Gastroesophageal sphincter (tissue), 4 donors: ENCODE results near the gene RAX2. TPM values are rescaled to one million over a fixed set of nuclear protein-coding genes. Genes with fewer than 3 reads are reported as not detected.

Experiments
- ATAC-seq: fragments of 150-250 bp; one replicate; pipeline ENCODE4 v1.9.1; 2016; ENCODE audit warnings: mild to moderate bottlenecking, moderate library complexity
- H3K27ac ChIP-seq, 4 donors: fragments of 200-600 bp; sonication (generic) in 3 of 4; 1 replicate in 3 of 4; 2 replicates in 1 of 4; pipeline ENCODE4 v1.5.1; 2016 to 2019
- H3K27me3 ChIP-seq: fragments of 200-600 bp; sonication (generic); one replicate; pipeline ENCODE4 v1.5.1; 2019
- H3K36me3 ChIP-seq, 2 donors: fragments of 200-600 bp; sonication (generic); one replicate each; pipeline ENCODE4 v1.5.1; 2019; ENCODE audit warnings: control low read depth in 1 of 2
- H3K4me1 ChIP-seq, 3 donors: fragments of 200-600 bp; sonication (generic); 1 replicate in 2 of 3; 2 replicates in 1 of 3; pipeline ENCODE4 v1.5.1; 2016 to 2019; ENCODE audit warnings: control low read depth in 2 of 3
- H3K4me3 ChIP-seq, 2 donors: fragments of 200-600 bp; sonication (generic); one replicate each; pipeline ENCODE4 v1.5.1; 2019; ENCODE audit warnings: mild to moderate bottlenecking in 1 of 2, moderate library complexity in 1 of 2
- H3K9me3 ChIP-seq, 3 donors: fragments of 200-600 bp; sonication (generic); one replicate each; pipeline ENCODE4 v1.5.1; 2017 to 2019; ENCODE audit warnings: control low read depth in 2 of 3
- EP300 ChIP-seq: sonication (generic); formaldehyde crosslinking; IDR thresholded peaks from one replicate; pipeline ENCODE4 v1.6.1; 2017; ENCODE audit warnings: antibody characterized with exemption, mild to moderate bottlenecking
- POLR2A ChIP-seq, 2 donors: fragments of 450-650 bp; IDR thresholded peaks; one replicate each; pipeline ENCODE4 v1.6.1; 2017; ENCODE audit warnings: antibody characterized with exemption in 2 of 2, mild to moderate bottlenecking in 2 of 2, moderate library complexity in 1 of 2
- POLR2AphosphoS5 ChIP-seq: sonication (generic); formaldehyde crosslinking; IDR thresholded peaks from one replicate; pipeline ENCODE4 v1.6.1; 2017; ENCODE audit warnings: antibody characterized with exemption
- WGBS, 2 donors: methylation state at CpG; one replicate each; pipeline ENCODE4 v1.1.5; 2018; ENCODE audit warnings: low coverage in 1 of 2; 5-methylcytosine and 5-hydroxymethylcytosine counted together
- total RNA-seq, 4 donors: library from RNA; depleted of rRNA; stranded (reverse); fragments of >200 nt; gene quantifications; one replicate each; pipeline ENCODE4 v1.1.0, GENCODE V29; 2016
- TF ChIP-seq, protein P1 (sequence below), 4 experiments: fragments of 200-600 bp in 2 of 4; fragments of 450-650 bp in 2 of 4; sonication (generic) in 1 of 4; IDR thresholded peaks; one replicate each; pipeline ENCODE4 v1.5.1; 2017 to 2019; ENCODE audit warnings: antibody characterized with exemption in 4 of 4, mild to moderate bottlenecking in 2 of 4, moderate library complexity in 2 of 4

The RAX2 gene
- total RNA-seq, 4 donors from 2014 or later, result not detected

DNA sequence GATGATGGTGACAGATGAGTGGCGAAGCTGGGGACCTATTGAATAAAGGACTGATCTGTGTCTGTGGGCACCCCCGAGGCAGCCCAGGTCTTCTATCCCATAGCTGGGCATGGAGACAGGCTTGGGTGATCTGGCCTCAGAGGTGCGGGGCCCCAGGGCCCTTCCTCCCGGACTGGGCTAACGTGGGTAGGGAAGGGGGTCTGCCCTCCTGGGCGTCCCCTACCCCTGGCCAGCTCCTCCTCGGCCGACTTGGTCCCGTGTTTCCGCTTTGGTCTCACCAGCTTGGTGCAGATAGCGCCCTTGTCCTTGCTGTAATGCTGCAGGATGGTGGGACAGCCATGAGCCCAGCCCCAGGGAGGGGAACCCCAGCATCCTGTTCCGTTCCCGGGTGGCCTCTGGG lies 10.9 kb upstream of the RAX2 start:
- Histone ChIP-seq H3K27me3 (peaks cover 84% of the 10 kb centered on the region), H3K36me3 (no peaks in the 10 kb centered on the region), H3K4me1 (peaks cover 0 to 13% (median 0%) of the 10 kb centered on the region in 3 donors), H3K4me3 (no peak overlapping the region), H3K27ac (no peak overlapping the region), H3K9me3 (peaks cover 0 to 31% (median 2%) of the 10 kb centered on the region in 3 donors)
- no peak for ATAC-seq
- 83% methylated on average over 2 of the region's 13 CpGs; no CpG with 5 or more reads in 1 of the 2 donors for WGBS, 2 donors
- TF ChIP-seq POLR2A (IDR thresholded peaks at IDR 0.05), result no peak
- TF ChIP-seq, protein P1, sequence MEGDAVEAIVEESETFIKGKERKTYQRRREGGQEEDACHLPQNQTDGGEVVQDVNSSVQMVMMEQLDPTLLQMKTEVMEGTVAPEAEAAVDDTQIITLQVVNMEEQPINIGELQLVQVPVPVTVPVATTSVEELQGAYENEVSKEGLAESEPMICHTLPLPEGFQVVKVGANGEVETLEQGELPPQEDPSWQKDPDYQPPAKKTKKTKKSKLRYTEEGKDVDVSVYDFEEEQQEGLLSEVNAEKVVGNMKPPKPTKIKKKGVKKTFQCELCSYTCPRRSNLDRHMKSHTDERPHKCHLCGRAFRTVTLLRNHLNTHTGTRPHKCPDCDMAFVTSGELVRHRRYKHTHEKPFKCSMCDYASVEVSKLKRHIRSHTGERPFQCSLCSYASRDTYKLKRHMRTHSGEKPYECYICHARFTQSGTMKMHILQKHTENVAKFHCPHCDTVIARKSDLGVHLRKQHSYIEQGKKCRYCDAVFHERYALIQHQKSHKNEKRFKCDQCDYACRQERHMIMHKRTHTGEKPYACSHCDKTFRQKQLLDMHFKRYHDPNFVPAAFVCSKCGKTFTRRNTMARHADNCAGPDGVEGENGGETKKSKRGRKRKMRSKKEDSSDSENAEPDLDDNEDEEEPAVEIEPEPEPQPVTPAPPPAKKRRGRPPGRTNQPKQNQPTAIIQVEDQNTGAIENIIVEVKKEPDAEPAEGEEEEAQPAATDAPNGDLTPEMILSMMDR (IDR thresholded peaks at IDR 0.05), result no peak

- H3K9me3 ChIP-seq, result peaks cover 0 to 31% (median 2%) of the 10 kb centered on the region in 3 donors
- H3K36me3 ChIP-seq, result no peaks in the 10 kb centered on the region
- peaks cover 0 to 13% (median 0%) of the 10 kb centered on the region in 3 donors for H3K4me1 ChIP-seq
- WGBS, 2 donors, result 93 to 100% methylated on average over 1 of the region's 1 CpG
- ATAC-seq, result no peak
- H3K4me3 ChIP-seq, result no peak overlapping the region
- H3K27me3 ChIP-seq, result peaks cover 87% of the 10 kb centered on the region
- TF ChIP-seq POLR2AphosphoS5 (no peak), EP300 (no peak), POLR2A (IDR thresholded peaks at IDR 0.05) (no peak)
- TF ChIP-seq, protein P1 (IDR thresholded peaks at IDR 0.05), result no peak
- no peak overlapping the region for H3K27ac ChIP-seq
These were observed 10.3 kb upstream of the RAX2 start for GRCh38 chr19:3782330-3782729.

DNA sequence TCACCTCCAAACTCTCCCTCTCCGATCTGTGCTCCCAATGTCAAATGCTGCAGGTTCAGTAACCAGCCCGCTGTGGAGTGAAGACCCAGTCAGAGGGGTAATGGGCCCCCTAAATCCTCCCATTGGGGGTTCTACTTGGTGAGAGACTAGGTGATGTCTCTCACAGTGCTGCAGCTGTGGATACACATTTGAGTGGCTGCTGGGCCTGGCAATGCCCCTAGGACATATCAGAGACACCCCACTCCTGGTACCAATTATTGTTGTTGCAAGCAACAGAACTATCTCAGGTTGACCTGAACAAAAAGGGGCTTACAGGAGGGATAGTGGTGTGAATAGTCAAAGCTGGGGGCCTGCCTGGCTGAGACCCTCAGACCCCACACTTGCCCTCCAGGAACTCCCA lies 9.6 kb upstream of the RAX2 start:
- peaks cover 0 to 13% (median 0%) of the 10 kb centered on the region in 3 donors for H3K4me1 ChIP-seq
- H3K27me3 ChIP-seq, result peaks cover 81% of the 10 kb centered on the region
- no peak for ATAC-seq
- H3K27ac ChIP-seq, result no peak overlapping the region
- H3K9me3 ChIP-seq, result peaks cover 0 to 31% (median 2%) of the 10 kb centered on the region in 3 donors
- H3K36me3 ChIP-seq, result no peaks in the 10 kb centered on the region
- TF ChIP-seq POLR2A (IDR thresholded peaks at IDR 0.05) (no peak), POLR2AphosphoS5 (no peak), EP300 (no peak)
- TF ChIP-seq, protein P1 (IDR thresholded peaks at IDR 0.05), result no peak
- WGBS, 2 donors, result 100% methylated on average over 1 of the region's 2 CpGs; no CpG with 5 or more reads in 1 of the 2 donors
- no peak overlapping the region for H3K4me3 ChIP-seq

GRCh38 chr19:3780786-3781304 lies 8.8 kb upstream of the RAX2 start:
- Histone ChIP-seq H3K27me3 (peaks cover 73% of the 10 kb centered on the region), H3K4me3 (no peak overlapping the region), H3K9me3 (peaks cover 0 to 31% (median 2%) of the 10 kb centered on the region in 3 donors), H3K27ac (no peak overlapping the region), H3K4me1 (peaks cover 0 to 10% (median 0%) of the 10 kb centered on the region in 3 donors), H3K36me3 (no peaks in the 10 kb centered on the region)
- 92% methylated on average over 2 to 4 of the region's 9 CpGs for WGBS, 2 donors
- no peak for TF ChIP-seq POLR2A (IDR thresholded peaks at IDR 0.05)
- no peak for TF ChIP-seq POLR2AphosphoS5
- TF ChIP-seq, protein P1 (IDR thresholded peaks at IDR 0.05), result no peak
- TF ChIP-seq EP300, result no peak
- no peak for ATAC-seq
